ENCODE measurements around the gene METTL16. TPM values are rescaled to one million over a fixed set of nuclear protein-coding genes. Genes with fewer than 3 reads are reported as not detected.
A peak's percentile ranks its signal among the peaks of the same experiment; 100 is the strongest.
"Not testable (repeated sequence)": the region's sequence is repeated elsewhere in the genome, so short reads cannot be mapped to it uniquely, and the experiment has no call there.

Gene METTL16
- total RNA-seq, 2 donors from 2014 or later: 12.9 to 24.1 TPM

- no peak for TF ChIP-seq POLR2A (IDR thresholded peaks at IDR 0.05)
- no peak for TF ChIP-seq CTCF (IDR thresholded peaks at IDR 0.05)
- H3K27ac ChIP-seq: no peak overlapping the region
- H3K27me3 ChIP-seq: no peaks in the 10 kb centered on the region
- H3K4me3 ChIP-seq: no peak overlapping the region
- intact Hi-C loops (cut with DNase I): no loop called here
- no peaks in the 10 kb centered on the region for H3K9me3 ChIP-seq
- ATAC-seq (no peak), DNase-seq (no peak)
- peaks cover 7% of the 10 kb centered on the region for H3K4me1 ChIP-seq
- H3K36me3 ChIP-seq (replicated peaks in 1 of 2; ENCODE audit: insufficient read depth in 1 of 2, low read depth in 2 of 2): no peaks in the 10 kb centered on the region
- WGBS, 2 donors: 85 to 86% methylated on average over 7 to 8 of the region's 8 CpGs
Measured at GRCh38 chr17:2549392-2550211, 37.9 kb upstream of the METTL16 start.

DNA sequence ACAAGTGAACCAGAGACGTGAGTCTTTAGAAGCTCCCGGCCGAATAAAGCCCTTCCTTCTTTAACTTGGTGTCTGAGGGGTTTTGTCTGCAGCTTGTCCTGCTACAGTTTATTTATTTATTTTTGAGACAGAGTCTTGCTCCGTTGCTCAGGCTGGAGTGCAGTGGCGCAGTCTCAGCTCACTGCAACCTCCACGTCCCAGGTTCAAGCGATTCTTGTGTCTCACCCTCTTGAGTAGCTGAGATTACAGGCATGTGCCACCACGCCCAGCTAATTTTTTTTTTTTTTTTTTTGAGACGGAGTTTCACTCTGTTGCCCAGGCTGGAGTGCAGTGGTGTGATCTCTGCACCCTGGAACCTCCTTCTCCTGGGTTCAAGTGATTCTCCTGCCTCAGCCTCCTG lies 36.3 kb upstream of the METTL16 start:
- DNase-seq; H3K4me3 ChIP-seq; H3K4me1 ChIP-seq; intact Hi-C loops (cut with DNase I); H3K27me3 ChIP-seq; H3K36me3 ChIP-seq (replicated peaks in 1 of 2; ENCODE audit: insufficient read depth in 1 of 2, low read depth in 2 of 2); H3K9me3 ChIP-seq; ATAC-seq; H3K27ac ChIP-seq: not testable (repeated sequence)
- 80 to 84% methylated on average over 9 of the region's 9 CpGs for WGBS, 2 donors

DNA sequence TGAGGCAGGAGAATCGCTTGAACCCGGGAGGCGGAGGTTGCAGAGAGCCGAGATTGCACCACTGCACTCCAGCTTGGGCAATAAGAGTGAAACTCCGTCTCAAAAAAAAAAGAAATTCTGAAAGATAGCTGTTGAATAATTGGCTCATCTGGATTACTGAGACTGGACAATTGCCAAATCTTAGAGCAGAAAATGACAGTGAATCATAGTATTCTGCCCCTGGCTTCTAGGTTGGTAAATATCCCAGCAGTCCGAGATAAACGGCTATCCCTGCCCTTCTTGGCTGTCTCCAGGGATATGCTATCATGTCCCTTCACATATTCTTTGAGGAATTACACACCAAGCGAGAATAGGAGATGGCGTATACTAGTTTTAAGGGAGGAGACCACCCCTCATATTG lies 35.5 kb upstream of the METTL16 start:
- Histone ChIP-seq H3K4me3 (no peak overlapping the region), H3K27ac (no peak overlapping the region), H3K4me1 (peaks cover 7% of the 10 kb centered on the region), H3K27me3 (no peaks in the 10 kb centered on the region), H3K9me3 (no peaks in the 10 kb centered on the region), H3K36me3 (replicated peaks in 1 of 2; ENCODE audit: insufficient read depth in 1 of 2, low read depth in 2 of 2) (no peaks in the 10 kb centered on the region)
- no peak for DNase-seq
- intact Hi-C loops (cut with DNase I): no loop called here
- no peak for TF ChIP-seq POLR2A (IDR thresholded peaks at IDR 0.05)
- no peak for TF ChIP-seq CTCF (IDR thresholded peaks at IDR 0.05)
- ATAC-seq: no peak
- 83 to 87% methylated on average over 9 of the region's 9 CpGs for WGBS, 2 donors

- 32 to 55% methylated on average over 7 of the region's 7 CpGs for WGBS, 2 donors
- no peaks in the 10 kb centered on the region for H3K27me3 ChIP-seq
- no peak overlapping the region for H3K4me3 ChIP-seq
- H3K9me3 ChIP-seq: no peaks in the 10 kb centered on the region
- intact Hi-C loops (cut with DNase I): no loop called here
- H3K27ac ChIP-seq: peak overlapping the region in 2 of 4 donors; percentile 12 to 42
- TF ChIP-seq CTCF (IDR thresholded peaks at IDR 0.05): no peak
- no peak for TF ChIP-seq POLR2A (IDR thresholded peaks at IDR 0.05)
- H3K4me1 ChIP-seq: peaks cover 7% of the 10 kb centered on the region
- H3K36me3 ChIP-seq (replicated peaks in 1 of 2; ENCODE audit: insufficient read depth in 1 of 2, low read depth in 2 of 2): no peaks in the 10 kb centered on the region
- DNase-seq (peak; percentile 11 to 54 (median 14)), ATAC-seq (peak; percentile 33)
Measured at GRCh38 chr17:2545393-2545792, 33.7 kb upstream of the METTL16 start.

DNA sequence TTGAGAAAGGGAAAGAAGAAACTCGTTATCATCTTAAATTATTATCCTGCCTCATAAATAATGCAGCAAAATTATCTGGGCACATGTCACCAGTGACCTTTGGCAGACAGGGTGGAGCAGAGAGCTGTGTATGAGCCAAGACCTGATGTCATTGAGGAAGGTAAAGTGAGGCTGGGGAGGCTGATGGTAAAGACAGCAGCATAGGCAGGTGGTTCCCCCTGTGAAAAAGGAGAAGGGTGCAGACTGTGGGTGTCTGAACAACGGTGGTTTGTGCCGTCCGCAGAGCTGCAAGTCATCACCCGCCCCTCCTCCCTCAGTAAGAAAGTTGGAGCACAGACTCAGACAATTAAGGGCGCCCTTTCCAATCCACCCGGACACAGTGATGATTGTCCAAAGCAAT lies 30.8 kb upstream of the METTL16 start:
- no peak for ATAC-seq
- H3K27ac ChIP-seq: no peak overlapping the region
- intact Hi-C loops (cut with DNase I): no loop called here
- peaks cover 7% of the 10 kb centered on the region for H3K4me1 ChIP-seq
- WGBS, 2 donors: 56 to 64% methylated on average over 7 of the region's 7 CpGs
- H3K27me3 ChIP-seq: no peaks in the 10 kb centered on the region
- TF ChIP-seq POLR2A (IDR thresholded peaks at IDR 0.05) (no peak), CTCF (IDR thresholded peaks at IDR 0.05) (no peak)
- no peak overlapping the region for H3K4me3 ChIP-seq
- no peaks in the 10 kb centered on the region for H3K9me3 ChIP-seq
- H3K36me3 ChIP-seq (replicated peaks in 1 of 2; ENCODE audit: insufficient read depth in 1 of 2, low read depth in 2 of 2): no peaks in the 10 kb centered on the region
- DNase-seq: no peak
